Measurements from ENCODE around the gene CCNI2. TPM values are rescaled to one million over a fixed set of nuclear protein-coding genes. Genes with fewer than 3 reads are reported as not detected.

The CCNI2 gene
- polyA plus RNA-seq, 1 donor (not counting 4 experiments of a cell fraction or from before 2014, with no cell fraction given): not detected

DNA sequence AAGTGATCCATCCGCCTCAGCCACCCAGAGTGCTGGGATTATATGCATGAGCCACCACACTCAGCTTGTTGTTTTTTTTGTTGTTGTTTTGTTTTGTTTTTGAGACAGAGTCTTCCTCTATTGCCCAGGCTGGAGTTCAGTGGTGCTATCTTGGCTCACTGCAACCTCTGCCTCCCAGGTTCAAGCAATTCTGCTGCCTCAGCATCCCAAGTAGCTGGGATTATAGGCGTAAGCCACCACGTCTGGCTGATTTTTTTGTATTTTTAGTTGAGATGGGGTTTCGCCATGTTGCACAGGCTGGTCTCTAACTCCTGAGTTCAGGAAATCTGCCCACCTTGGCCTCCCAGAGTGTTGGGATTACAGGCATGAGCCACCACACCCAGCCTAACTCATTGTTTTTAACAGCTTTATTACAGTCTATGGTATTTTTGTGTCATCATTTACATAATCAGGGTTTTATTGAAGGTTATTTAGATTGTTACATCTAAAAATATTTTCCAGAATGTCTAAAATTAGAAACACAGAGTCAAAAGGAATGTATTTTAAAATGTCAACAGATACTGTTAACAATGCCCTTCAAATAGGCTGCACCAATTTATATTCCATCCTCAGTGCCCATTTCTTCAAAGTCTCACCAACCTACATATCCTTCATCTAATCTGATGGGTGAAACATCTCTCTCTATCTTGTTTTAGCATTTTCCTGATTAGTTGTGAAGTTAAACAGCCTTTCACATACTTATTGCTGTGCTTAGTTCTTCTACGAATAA lies 28.5 kb upstream of the CCNI2 start:
- Histone ChIP-seq H3K36me3 (ENCODE audit: control insufficient read depth in 2 of 2, extremely low read depth in 1 of 2, insufficient read depth in 2 of 2, low read length in 2 of 2) (peaks cover 1 to 3% of the 10 kb centered on the region in 2 experiments), H3K9me1 (ENCODE audit: control insufficient read depth, extremely low read depth, insufficient read depth, low read length) (no peaks in the 10 kb centered on the region), H3K9ac (ENCODE audit: control insufficient read depth, extremely low read depth, insufficient read depth, low read length) (no peak overlapping the region), H3K4me3 (ENCODE audit: control insufficient read depth in 2 of 3, extremely low read depth in 1 of 3, insufficient read depth in 2 of 3, low read depth in 1 of 3, low read length in 3 of 3) (no peak overlapping the region), H3K27me3 (ENCODE audit: control insufficient read depth, extremely low read depth, insufficient read depth, low read length) (no peaks in the 10 kb centered on the region), H3K4me1 (ENCODE audit: control insufficient read depth, extremely low read depth, insufficient read depth, low read length) (no peaks in the 10 kb centered on the region), H3K27ac (ENCODE audit: control insufficient read depth, insufficient read depth, low read length) (no peak overlapping the region), H3K79me2 (ENCODE audit: control insufficient read depth, insufficient read depth, low read length) (no peaks in the 10 kb centered on the region), H2AFZ (ENCODE audit: control insufficient read depth, low read length) (no peak overlapping the region), H3K4me2 (ENCODE audit: control insufficient read depth, extremely low read depth, insufficient read depth, low read depth, low read length) (no peak overlapping the region), H3K9me3 (ENCODE audit: control insufficient read depth, low read depth, low read length) (no peaks in the 10 kb centered on the region), H4K20me1 (ENCODE audit: control insufficient read depth, extremely low read depth, insufficient read depth, low read length) (no peaks in the 10 kb centered on the region)
- dilution Hi-C loops (cut with MboI; ENCODE audit: extremely low pct_ligation_motif_present, low sequenced_read_pairs): no loop called here
- FAIRE-seq (no peak), DNase-seq (ENCODE audit: low read depth, low spot score) (no peak)
- TF ChIP-seq EZH2 (IDR thresholded peaks at IDR 0.05; ENCODE audit: low read length): no peak
- TF ChIP-seq, protein P1, sequence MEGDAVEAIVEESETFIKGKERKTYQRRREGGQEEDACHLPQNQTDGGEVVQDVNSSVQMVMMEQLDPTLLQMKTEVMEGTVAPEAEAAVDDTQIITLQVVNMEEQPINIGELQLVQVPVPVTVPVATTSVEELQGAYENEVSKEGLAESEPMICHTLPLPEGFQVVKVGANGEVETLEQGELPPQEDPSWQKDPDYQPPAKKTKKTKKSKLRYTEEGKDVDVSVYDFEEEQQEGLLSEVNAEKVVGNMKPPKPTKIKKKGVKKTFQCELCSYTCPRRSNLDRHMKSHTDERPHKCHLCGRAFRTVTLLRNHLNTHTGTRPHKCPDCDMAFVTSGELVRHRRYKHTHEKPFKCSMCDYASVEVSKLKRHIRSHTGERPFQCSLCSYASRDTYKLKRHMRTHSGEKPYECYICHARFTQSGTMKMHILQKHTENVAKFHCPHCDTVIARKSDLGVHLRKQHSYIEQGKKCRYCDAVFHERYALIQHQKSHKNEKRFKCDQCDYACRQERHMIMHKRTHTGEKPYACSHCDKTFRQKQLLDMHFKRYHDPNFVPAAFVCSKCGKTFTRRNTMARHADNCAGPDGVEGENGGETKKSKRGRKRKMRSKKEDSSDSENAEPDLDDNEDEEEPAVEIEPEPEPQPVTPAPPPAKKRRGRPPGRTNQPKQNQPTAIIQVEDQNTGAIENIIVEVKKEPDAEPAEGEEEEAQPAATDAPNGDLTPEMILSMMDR (optimal IDR thresholded peaks at IDR 0.05 in 1 of 3, IDR thresholded peaks at IDR 0.05 in 1 of 3, conservative IDR thresholded peaks at IDR 0.05 in 1 of 3; ENCODE audit: extremely low read depth in 1 of 3, insufficient read depth in 2 of 3, low read length in 3 of 3): no peak

DNA sequence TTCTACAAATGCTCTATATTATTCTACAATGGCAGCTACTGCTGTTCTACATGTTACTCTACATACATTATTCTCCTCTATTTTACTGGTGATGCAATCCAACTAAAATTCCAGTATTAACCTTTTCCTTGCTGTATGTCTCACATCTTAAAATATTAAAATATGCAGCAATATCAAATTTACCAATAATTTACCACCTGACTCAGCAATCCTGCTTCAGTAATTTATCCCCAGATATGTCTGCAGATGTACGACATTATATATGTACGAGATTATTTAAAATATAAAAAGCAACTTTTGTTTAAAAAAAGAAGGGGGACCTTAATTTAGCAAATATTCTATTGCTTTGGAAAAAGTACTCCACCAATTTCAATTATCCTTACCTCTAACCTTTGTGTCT lies 21.5 kb upstream of the CCNI2 start:
- FAIRE-seq: no peak

More for the DNA sequence above, 21.5 kb upstream of the CCNI2 start:
- Histone ChIP-seq H3K4me2 (ENCODE audit: control insufficient read depth, extremely low read depth, insufficient read depth, low read depth, low read length) (no peak overlapping the region), H2AFZ (ENCODE audit: control insufficient read depth, low read length) (no peak overlapping the region), H3K27me3 (ENCODE audit: control insufficient read depth, extremely low read depth, insufficient read depth, low read length) (no peaks in the 10 kb centered on the region), H3K4me1 (ENCODE audit: control insufficient read depth, extremely low read depth, insufficient read depth, low read length) (no peaks in the 10 kb centered on the region), H3K4me3 (ENCODE audit: control insufficient read depth in 2 of 3, extremely low read depth in 1 of 3, insufficient read depth in 2 of 3, low read depth in 1 of 3, low read length in 3 of 3) (no peak overlapping the region), H3K9me3 (ENCODE audit: control insufficient read depth, low read depth, low read length) (no peaks in the 10 kb centered on the region), H3K9ac (ENCODE audit: control insufficient read depth, extremely low read depth, insufficient read depth, low read length) (no peak overlapping the region), H3K79me2 (ENCODE audit: control insufficient read depth, insufficient read depth, low read length) (peaks cover 1% of the 10 kb centered on the region), H3K9me1 (ENCODE audit: control insufficient read depth, extremely low read depth, insufficient read depth, low read length) (no peaks in the 10 kb centered on the region), H3K36me3 (ENCODE audit: control insufficient read depth in 2 of 2, extremely low read depth in 1 of 2, insufficient read depth in 2 of 2, low read length in 2 of 2) (no peaks in the 10 kb centered on the region), H3K27ac (ENCODE audit: control insufficient read depth, insufficient read depth, low read length) (no peak overlapping the region), H4K20me1 (ENCODE audit: control insufficient read depth, extremely low read depth, insufficient read depth, low read length) (no peaks in the 10 kb centered on the region)
- dilution Hi-C loops (cut with MboI; ENCODE audit: extremely low pct_ligation_motif_present, low sequenced_read_pairs): no loop called here
- no peak for TF ChIP-seq EZH2 (IDR thresholded peaks at IDR 0.05; ENCODE audit: low read length)
- TF ChIP-seq, protein P1 (optimal IDR thresholded peaks at IDR 0.05 in 1 of 3, IDR thresholded peaks at IDR 0.05 in 1 of 3, conservative IDR thresholded peaks at IDR 0.05 in 1 of 3; ENCODE audit: extremely low read depth in 1 of 3, insufficient read depth in 2 of 3, low read length in 3 of 3): no peak
- no peak for DNase-seq (ENCODE audit: low read depth, low spot score)

Measured in keratinocyte (primary cell).